Endometrial microvascular endothelial cells (primary cell): Measurements from ENCODE around the gene RHOBTB3. TPM values are rescaled to one million over a fixed set of nuclear protein-coding genes. Genes with fewer than 3 reads are reported as not detected.

Experiments used
- in situ Hi-C: cut with HindIII; loops from 2 replicates; pipeline ENCODE4 v1.10.0; 2017; ENCODE audit warnings: low sequenced_read_pairs, low pct_unique_long_range_greater_than_20kb; ENCODE audit errors: inconsistent ontology term
- total RNA-seq: library from RNA; depleted of rRNA; stranded (reverse); fragments of >200 nt; gene quantifications from one replicate; pipeline ENCODE4 v1.2.3, GENCODE V29; 2015; ENCODE audit errors: inconsistent ontology term

Gene RHOBTB3
- total RNA-seq, 1 donor from 2014 or later = 92.9 TPM

GRCh38 chr5:95786821-95787418 lies 55.8 kb downstream of the RHOBTB3 start:
- in situ Hi-C loops = no loop called here

GRCh38 chr5:95788493-95788892 lies 57.4 kb downstream of the RHOBTB3 start:
- in situ Hi-C loops = no loop called here

- in situ Hi-C loops = no loop called here
Measured at GRCh38 chr5:95791751-95792150, 60.6 kb downstream of the RHOBTB3 start.

GRCh38 chr5:95794070-95794516 lies 63.0 kb downstream of the RHOBTB3 start:
- in situ Hi-C loops = no loop called here

- in situ Hi-C loops = no loop called here
Measured at GRCh38 chr5:95797301-95797700, 66.2 kb downstream of the RHOBTB3 start.

GRCh38 chr5:95798048-95798447 lies 66.9 kb downstream of the RHOBTB3 start:
- in situ Hi-C loops = no loop called here

- in situ Hi-C loops = no loop called here
Measured at GRCh38 chr5:95798545-95798944, 67.4 kb downstream of the RHOBTB3 start.

- in situ Hi-C loops = no loop called here
Measured at GRCh38 chr5:95799191-95799835, 68.2 kb downstream of the RHOBTB3 start.

- in situ Hi-C loops = no loop called here
Measured at GRCh38 chr5:95800553-95800952, 69.4 kb downstream of the RHOBTB3 start.

- in situ Hi-C loops = no loop called here
Measured at GRCh38 chr5:95801532-95801931, 70.4 kb downstream of the RHOBTB3 start.

- in situ Hi-C loops = no loop called here
Measured at GRCh38 chr5:95801961-95802360, 70.8 kb downstream of the RHOBTB3 start.

- in situ Hi-C loops = no loop called here
Measured at GRCh38 chr5:95803271-95804148, 72.4 kb downstream of the RHOBTB3 start.

GRCh38 chr5:95804736-95805539 lies 73.8 kb downstream of the RHOBTB3 start:
- in situ Hi-C loops = no loop called here

- in situ Hi-C loops = no loop called here
Measured at GRCh38 chr5:95806687-95807086, 75.6 kb downstream of the RHOBTB3 start.

- in situ Hi-C loops = no loop called here
Measured at GRCh38 chr5:95808013-95808685, 77.0 kb downstream of the RHOBTB3 start.

GRCh38 chr5:95808686-95809413 lies 77.7 kb downstream of the RHOBTB3 start:
- in situ Hi-C loops = no loop called here

GRCh38 chr5:95809414-95809960 lies 78.4 kb downstream of the RHOBTB3 start:
- in situ Hi-C loops = no loop called here
